UCSD-AML1 (cell line): Measurements from ENCODE around the gene C1orf87.

Experiments
- DNase-seq: peaks from one replicate; lab custom pipeline; 2025; ENCODE audit not compliant: unreplicated experiment; lab: John Stamatoyannopoulos, UW

C1orf87 gene

DNA sequence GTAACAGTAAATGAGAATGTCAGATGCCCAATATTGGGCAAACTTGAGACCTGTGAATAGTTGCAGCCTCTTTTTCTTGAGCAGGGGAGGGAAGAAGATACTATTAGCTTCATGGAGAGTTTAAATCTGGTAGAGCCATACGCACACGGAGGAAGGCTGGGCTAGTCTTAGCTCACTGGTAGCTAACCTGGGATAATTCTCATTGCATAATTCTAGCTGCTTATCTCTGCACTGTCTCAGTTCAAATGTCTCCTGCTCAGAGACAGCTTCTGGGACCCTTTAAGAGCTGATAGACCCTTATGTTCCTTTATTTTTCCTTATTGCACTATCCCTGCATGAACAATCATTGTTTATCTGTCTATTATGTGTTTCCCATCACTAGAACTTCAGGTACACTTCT, 8.4 kb downstream of the C1orf87 start:
- DNase-seq: no peak

DNA sequence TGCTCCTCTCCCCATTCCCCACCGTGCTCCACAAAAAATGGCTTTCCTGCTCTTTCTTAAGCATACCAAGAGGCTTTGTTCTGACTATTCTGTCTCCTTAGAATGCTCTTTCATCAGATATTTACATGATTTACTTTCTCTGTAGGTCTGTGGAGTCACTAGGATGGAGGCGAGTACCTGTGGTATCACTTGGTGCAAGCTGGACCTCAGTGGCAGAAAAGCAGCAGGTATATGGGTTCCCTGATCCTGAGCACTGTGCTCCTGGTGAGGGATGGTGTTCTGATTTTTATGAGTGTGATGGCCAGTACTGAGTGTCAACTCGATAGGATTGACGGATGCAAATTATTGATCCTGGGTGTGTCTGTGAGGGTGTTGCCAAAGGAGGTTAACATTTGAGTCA, 10.0 kb downstream of the C1orf87 start:
- DNase-seq: no peak

GRCh38 chr1:60059468-60059867, 14.1 kb downstream of the C1orf87 start:
- DNase-seq: no peak

GRCh38 chr1:60055336-60055735, 18.2 kb downstream of the C1orf87 start:
- DNase-seq: no peak

- no peak for DNase-seq
Observed at GRCh38 chr1:60054374-60054773, 19.2 kb downstream of the C1orf87 start.

DNA sequence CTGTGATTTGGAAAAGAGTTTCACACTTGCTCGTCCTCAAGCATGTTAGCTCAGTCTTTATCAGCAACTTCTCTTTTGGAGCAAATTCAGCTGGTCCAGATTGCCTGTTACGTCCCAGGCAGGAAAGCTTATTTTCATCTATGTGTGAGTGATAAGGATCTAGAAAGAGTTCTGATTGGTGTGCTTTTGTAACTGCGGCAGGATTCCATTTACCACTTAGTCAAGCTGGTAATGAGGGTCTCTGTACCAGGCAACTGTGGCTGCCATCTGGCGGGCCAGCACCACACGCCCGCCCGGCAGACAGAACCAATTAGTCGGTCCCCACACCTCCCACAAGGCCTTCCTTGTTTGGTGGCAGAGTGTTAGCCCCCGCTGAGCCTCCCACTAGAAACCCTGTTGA, 21.0 kb downstream of the C1orf87 start:
- DNase-seq: no peak

GRCh38 chr1:60051191-60051590, 22.4 kb downstream of the C1orf87 start:
- no peak for DNase-seq

GRCh38 chr1:60049188-60049587, 24.4 kb downstream of the C1orf87 start:
- DNase-seq: no peak

DNA sequence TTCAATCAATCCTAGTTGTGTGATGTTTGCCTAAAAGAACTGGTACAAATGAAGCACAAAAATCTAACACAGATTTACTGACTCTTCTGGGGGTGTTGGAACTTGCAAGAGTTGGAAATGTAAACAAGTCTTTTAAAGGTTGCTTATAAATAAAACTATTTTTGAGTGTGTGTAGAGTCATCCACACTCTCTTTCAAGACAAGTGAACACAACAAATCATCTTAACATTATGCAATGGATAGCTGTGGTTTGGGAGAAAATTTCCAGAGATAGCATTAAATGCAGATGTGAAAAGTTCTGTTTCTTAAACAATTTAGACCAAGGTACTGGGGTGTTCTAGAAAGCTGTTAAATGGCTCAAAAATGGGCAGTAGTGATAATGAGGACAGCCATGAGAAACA, 28.7 kb downstream of the C1orf87 start:
- no peak for DNase-seq

- DNase-seq: no peak
Observed at GRCh38 chr1:60041783-60042182, 31.8 kb downstream of the C1orf87 start.

- DNase-seq: no peak
Observed at GRCh38 chr1:60037669-60038068, 35.9 kb downstream of the C1orf87 start.

GRCh38 chr1:60036856-60037460, 36.6 kb downstream of the C1orf87 start:
- DNase-seq: no peak

GRCh38 chr1:60035921-60036320, 37.6 kb downstream of the C1orf87 start:
- no peak for DNase-seq

DNA sequence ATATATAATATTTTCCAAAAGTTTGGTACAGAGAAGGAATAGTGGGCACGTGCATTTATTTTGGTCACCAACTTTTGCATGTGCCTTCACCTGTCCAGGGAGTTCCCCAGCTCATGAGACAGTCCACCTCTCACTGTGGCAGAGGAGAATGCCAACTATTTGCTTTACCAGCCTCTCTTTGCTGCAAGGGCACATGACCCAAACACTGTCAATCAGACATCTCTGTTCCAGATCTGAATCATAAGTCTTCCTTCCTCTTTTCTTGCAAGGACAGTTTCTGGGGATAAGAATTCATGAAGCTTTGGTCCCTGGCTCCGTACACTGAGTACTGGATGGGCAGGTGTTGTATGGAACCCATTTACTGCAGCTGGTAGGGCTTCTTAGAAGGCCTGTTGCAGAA, 38.6 kb downstream of the C1orf87 start:
- DNase-seq: no peak

- no peak for DNase-seq
Observed at GRCh38 chr1:60033066-60033465, 40.5 kb downstream of the C1orf87 start.

DNA sequence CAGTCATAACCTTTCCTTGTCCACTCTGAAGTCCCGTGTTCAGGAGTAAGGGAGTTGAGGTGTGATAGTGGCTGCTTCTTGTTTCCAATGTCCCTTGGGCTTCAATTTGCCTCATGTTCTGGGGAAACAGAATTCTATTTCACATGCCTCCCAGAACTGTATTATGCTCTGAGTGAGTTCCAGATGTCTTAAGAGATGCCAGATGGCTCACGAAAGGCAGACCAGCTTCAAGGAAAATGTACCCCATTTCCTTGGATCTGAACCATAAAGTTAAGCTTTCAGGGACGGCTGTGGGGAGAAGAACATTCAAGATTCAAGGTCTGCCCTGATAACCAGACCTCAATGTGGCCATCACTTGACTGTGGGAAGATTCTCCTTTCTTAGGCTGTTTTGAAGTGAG, 42.4 kb downstream of the C1orf87 start:
- no peak for DNase-seq

GRCh38 chr1:60025552-60025951, 48.0 kb downstream of the C1orf87 start:
- DNase-seq: no peak

- DNase-seq: no peak
Observed at GRCh38 chr1:60017508-60018205, 55.9 kb downstream of the C1orf87 start.

DNA sequence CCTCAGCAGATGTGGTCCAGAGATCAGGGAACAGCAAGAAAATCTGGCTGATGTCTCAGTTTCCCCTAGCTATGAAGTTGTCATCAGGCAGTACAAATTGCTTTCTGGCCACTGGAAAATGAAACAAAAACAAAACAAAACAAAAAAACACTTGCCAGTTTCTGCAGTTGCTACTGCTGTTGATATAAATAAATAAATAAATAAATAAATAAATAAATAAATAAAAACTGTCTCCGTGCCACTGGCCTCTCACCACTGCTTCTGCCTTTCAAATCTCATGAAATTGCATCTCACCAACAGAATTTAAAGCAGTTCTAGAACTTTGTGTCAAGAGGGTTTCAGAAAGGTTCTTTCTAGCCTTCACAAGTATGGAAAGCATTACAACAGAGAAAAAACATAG, 62.9 kb downstream of the C1orf87 start:
- DNase-seq: no peak

- DNase-seq: no peak
Observed at GRCh38 chr1:60008500-60008899, 65.1 kb downstream of the C1orf87 start.

- DNase-seq: no peak
Observed at GRCh38 chr1:60000625-60001024, 72.9 kb downstream of the C1orf87 start.

- DNase-seq: no peak
Observed at GRCh38 chr1:59999746-60000145, 73.8 kb downstream of the C1orf87 start.

DNA sequence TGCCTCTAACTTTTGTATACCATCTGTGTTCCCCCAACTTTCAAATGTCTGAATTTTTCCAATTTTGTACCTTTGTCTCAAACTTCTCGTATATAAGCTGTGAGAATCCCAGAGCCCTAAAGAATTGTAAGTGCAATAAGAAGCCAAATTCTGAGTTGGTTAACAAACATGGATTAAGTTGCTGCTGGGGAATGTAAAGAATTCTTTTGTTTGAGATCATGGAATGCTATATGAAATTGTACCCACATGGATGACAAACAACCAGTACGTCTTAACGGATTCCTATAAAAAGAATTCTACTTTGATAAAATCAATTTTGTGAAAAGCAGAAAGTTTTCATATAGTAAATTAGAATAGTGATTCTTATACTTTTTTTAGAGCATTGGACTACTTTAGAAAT, 74.6 kb downstream of the C1orf87 start:
- DNase-seq: no peak
